Immature natural killer cell (primary cell): ENCODE results near the gene TMEM242. TPM values are rescaled to one million over a fixed set of nuclear protein-coding genes. Genes with fewer than 3 reads are reported as not detected.

Experiments
- DNase-seq, 3 donors: peaks; one replicate each; pipeline ENCODE4 v3.0.0; 2022; ENCODE audit warnings: mixed read lengths in 1 of 3
- H3K27ac Mint-ChIP-seq, 6 donors: one replicate each; pipeline ENCODE4 v1.8.0; 2020; ENCODE audit warnings: mixed read lengths in 6 of 6, mild to moderate bottlenecking in 5 of 6, inconsistent platforms in 4 of 6, moderate library complexity in 3 of 6
- H3K27me3 Mint-ChIP-seq, 3 donors: one replicate each; pipeline ENCODE4 v1.8.0; 2020 to 2021; ENCODE audit warnings: low read depth in 3 of 3, mild to moderate bottlenecking in 3 of 3, mixed read lengths in 3 of 3, moderate library complexity in 3 of 3, inconsistent platforms in 1 of 3
- H3K36me3 Mint-ChIP-seq, 3 donors: one replicate each; pipeline ENCODE4 v1.8.0; 2020; ENCODE audit warnings: mixed read lengths in 3 of 3, inconsistent platforms in 2 of 3, mild to moderate bottlenecking in 2 of 3
- H3K4me1 Mint-ChIP-seq, 2 donors: one replicate each; pipeline ENCODE4 v1.8.0; 2020; ENCODE audit warnings: inconsistent platforms in 2 of 2, mild to moderate bottlenecking in 2 of 2, mixed read lengths in 2 of 2, moderate library complexity in 1 of 2
- H3K4me3 Mint-ChIP-seq, 5 donors: one replicate each; pipeline ENCODE4 v1.8.0; 2020; ENCODE audit warnings: mild to moderate bottlenecking in 5 of 5, mixed read lengths in 5 of 5, inconsistent platforms in 3 of 5, moderate library complexity in 3 of 5
- H3K9me3 Mint-ChIP-seq, 6 donors: one replicate each; pipeline ENCODE4 v1.8.0; 2020; ENCODE audit warnings: mild to moderate bottlenecking in 6 of 6, mixed read lengths in 6 of 6, inconsistent platforms in 4 of 6, moderate library complexity in 3 of 6
- polyA plus RNA-seq, 3 donors: library from polyadenylated mRNA; unstranded; fragments of 300-500 nt; fragmentation: Illumina TruSeq; gene quantifications; one replicate each; pipeline ENCODE4 v1.2.3, GENCODE V29; 2021

Gene TMEM242
- polyA plus RNA-seq, 3 donors from 2014 or later = 13.7 to 17.4 (median 15.9) TPM

- peaks cover 21 to 23% of the 10 kb centered on the region in 2 donors for H3K4me1 Mint-ChIP-seq
These were observed 63.9 kb downstream of the TMEM242 start for GRCh38 chr6:157259443-157259842.

GRCh38 chr6:157258878-157259277 is 64.4 kb downstream of the TMEM242 start:
- DNase-seq = peak; percentile 47 to 75 (median 49)
- Mint-ChIP-seq H3K27me3 (peaks cover 7 to 11% (median 9%) of the 10 kb centered on the region in 3 donors), H3K4me1 (peaks cover 26 to 28% of the 10 kb centered on the region in 2 donors), H3K27ac (peak overlapping the region in 3 of 6 donors; percentile 40 to 61 (median 57)), H3K9me3 (peaks cover 0 to 4% (median 0%) of the 10 kb centered on the region in 6 donors), H3K36me3 (no peaks in the 10 kb centered on the region), H3K4me3 (peak overlapping the region; percentile 7 to 70 (median 38))

More at GRCh38 chr6:157259443-157259842, 63.9 kb downstream of the TMEM242 start:
- Mint-ChIP-seq H3K27ac (peak overlapping the region in 3 of 6 donors; percentile 21 to 84 (median 61)), H3K4me3 (peak overlapping the region in 4 of 5 donors; percentile 7 to 70 (median 37)), H3K36me3 (no peaks in the 10 kb centered on the region), H3K27me3 (peaks cover 5 to 8% (median 7%) of the 10 kb centered on the region in 3 donors), H3K9me3 (no peaks in the 10 kb centered on the region)
- no peak for DNase-seq

GRCh38 chr6:157255079-157255478 is 68.2 kb downstream of the TMEM242 start:
- no peak overlapping the region for H3K4me3 Mint-ChIP-seq
- H3K27me3 Mint-ChIP-seq = peaks cover 5 to 16% (median 12%) of the 10 kb centered on the region in 3 donors
- H3K4me1 Mint-ChIP-seq = peaks cover 26 to 29% of the 10 kb centered on the region in 2 donors
- H3K9me3 Mint-ChIP-seq = peaks cover 0 to 4% (median 0%) of the 10 kb centered on the region in 6 donors
- no peaks in the 10 kb centered on the region for H3K36me3 Mint-ChIP-seq
- DNase-seq = no peak
- H3K27ac Mint-ChIP-seq = no peak overlapping the region

GRCh38 chr6:157254538-157254937 is 68.8 kb downstream of the TMEM242 start:
- H3K27ac Mint-ChIP-seq = no peak overlapping the region
- H3K9me3 Mint-ChIP-seq = peaks cover 0 to 4% (median 0%) of the 10 kb centered on the region in 6 donors
- peaks cover 21 to 26% of the 10 kb centered on the region in 2 donors for H3K4me1 Mint-ChIP-seq
- H3K4me3 Mint-ChIP-seq = no peak overlapping the region
- no peaks in the 10 kb centered on the region for H3K36me3 Mint-ChIP-seq
- peaks cover 5 to 16% (median 12%) of the 10 kb centered on the region in 3 donors for H3K27me3 Mint-ChIP-seq
- DNase-seq = no peak

GRCh38 chr6:157253699-157254098 is 69.6 kb downstream of the TMEM242 start:
- Mint-ChIP-seq H3K27me3 (peaks cover 5 to 13% (median 8%) of the 10 kb centered on the region in 3 donors), H3K36me3 (no peaks in the 10 kb centered on the region), H3K4me3 (peak overlapping the region in 2 of 5 donors; percentile 8 to 18), H3K9me3 (peaks cover 0 to 4% (median under 1%) of the 10 kb centered on the region in 6 donors), H3K4me1 (peaks cover 13 to 18% of the 10 kb centered on the region in 2 donors), H3K27ac (no peak overlapping the region)
- no peak for DNase-seq

GRCh38 chr6:157253017-157253416 is 70.3 kb downstream of the TMEM242 start:
- peaks cover 8 to 13% (median 9%) of the 10 kb centered on the region in 3 donors for H3K27me3 Mint-ChIP-seq
- no peak overlapping the region for H3K27ac Mint-ChIP-seq
- peaks cover 12 to 13% of the 10 kb centered on the region in 2 donors for H3K4me1 Mint-ChIP-seq
- peaks cover 0 to 10% (median 3%) of the 10 kb centered on the region in 6 donors for H3K9me3 Mint-ChIP-seq
- H3K4me3 Mint-ChIP-seq = no peak overlapping the region
- H3K36me3 Mint-ChIP-seq = no peaks in the 10 kb centered on the region
- DNase-seq = no peak

- Mint-ChIP-seq H3K36me3 (no peaks in the 10 kb centered on the region), H3K9me3 (peaks cover 0 to 10% (median 3%) of the 10 kb centered on the region in 6 donors), H3K27me3 (peaks cover 8 to 10% (median 10%) of the 10 kb centered on the region in 3 donors), H3K4me3 (no peak overlapping the region), H3K27ac (no peak overlapping the region), H3K4me1 (peaks cover 8 to 10% of the 10 kb centered on the region in 2 donors)
- DNase-seq = no peak
These were observed 71.6 kb downstream of the TMEM242 start for GRCh38 chr6:157251586-157252247.

- Mint-ChIP-seq H3K4me1 (peaks cover 8 to 10% of the 10 kb centered on the region in 2 donors), H3K4me3 (no peak overlapping the region), H3K9me3 (peaks cover 0 to 10% (median 3%) of the 10 kb centered on the region in 6 donors), H3K27ac (no peak overlapping the region), H3K36me3 (no peaks in the 10 kb centered on the region), H3K27me3 (peaks cover 6 to 10% (median 7%) of the 10 kb centered on the region in 3 donors)
- DNase-seq = no peak
These were observed 73.5 kb downstream of the TMEM242 start for GRCh38 chr6:157249826-157250225.

- peaks cover 0 to 3% of the 10 kb centered on the region in 2 donors for H3K4me1 Mint-ChIP-seq
- H3K27me3 Mint-ChIP-seq = peaks cover 0 to 8% (median 5%) of the 10 kb centered on the region in 3 donors
- DNase-seq = no peak
- no peak overlapping the region for H3K27ac Mint-ChIP-seq
- no peaks in the 10 kb centered on the region for H3K36me3 Mint-ChIP-seq
- no peak overlapping the region for H3K4me3 Mint-ChIP-seq
- peaks cover 0 to 10% (median 1%) of the 10 kb centered on the region in 6 donors for H3K9me3 Mint-ChIP-seq
These were observed 75.1 kb downstream of the TMEM242 start for GRCh38 chr6:157248264-157248663.

GRCh38 chr6:157246771-157247484 is 76.4 kb downstream of the TMEM242 start:
- H3K4me1 Mint-ChIP-seq = no peaks in the 10 kb centered on the region
- peaks cover 0 to 10% (median 1%) of the 10 kb centered on the region in 6 donors for H3K9me3 Mint-ChIP-seq
- DNase-seq = no peak
- H3K36me3 Mint-ChIP-seq = no peaks in the 10 kb centered on the region
- H3K4me3 Mint-ChIP-seq = no peak overlapping the region
- H3K27me3 Mint-ChIP-seq = peaks cover 3 to 13% (median 5%) of the 10 kb centered on the region in 3 donors
- H3K27ac Mint-ChIP-seq = no peak overlapping the region

- no peak for DNase-seq
- Mint-ChIP-seq H3K9me3 (peaks cover 0 to 10% (median 1%) of the 10 kb centered on the region in 6 donors), H3K27me3 (peaks cover 3 to 11% (median 5%) of the 10 kb centered on the region in 3 donors), H3K27ac (no peak overlapping the region), H3K36me3 (no peaks in the 10 kb centered on the region), H3K4me3 (no peak overlapping the region), H3K4me1 (no peaks in the 10 kb centered on the region)
These were observed 77.2 kb downstream of the TMEM242 start for GRCh38 chr6:157246048-157246630.

GRCh38 chr6:157245436-157245835 is 77.9 kb downstream of the TMEM242 start:
- Mint-ChIP-seq H3K27me3 (peaks cover 3 to 11% (median 5%) of the 10 kb centered on the region in 3 donors), H3K9me3 (peaks cover 0 to 10% (median 1%) of the 10 kb centered on the region in 6 donors), H3K4me3 (no peak overlapping the region), H3K4me1 (peaks cover 0 to 2% of the 10 kb centered on the region in 2 donors), H3K27ac (no peak overlapping the region), H3K36me3 (no peaks in the 10 kb centered on the region)
- no peak for DNase-seq

- Mint-ChIP-seq H3K4me3 (no peak overlapping the region), H3K27me3 (peaks cover 3 to 11% (median 8%) of the 10 kb centered on the region in 3 donors), H3K27ac (no peak overlapping the region), H3K9me3 (peaks cover 0 to 10% (median 1%) of the 10 kb centered on the region in 6 donors), H3K36me3 (no peaks in the 10 kb centered on the region), H3K4me1 (peaks cover 0 to 2% of the 10 kb centered on the region in 2 donors)
- DNase-seq = no peak
These were observed 78.5 kb downstream of the TMEM242 start for GRCh38 chr6:157244780-157245179.
